SK-N-DZ (cell line): ENCODE results near the gene UHRF1.

Source experiments
- DNase-seq: peaks from one replicate; pipeline ENCODE4 v3.0.0-alpha.2; 2015; ENCODE audit warnings: low spot score
- small RNA-seq, 2 experiments: library from RNA; depleted of rRNA; stranded (forward); fragments of <200 nt; gene quantifications; one replicate each; pipeline ENCODE3, GENCODE V24; 2014

The UHRF1 gene

GRCh38 chr19:4987692-4988370 is 78.5 kb downstream of the UHRF1 start:
- no peak for DNase-seq

GRCh38 chr19:4988770-4989251 is 79.5 kb downstream of the UHRF1 start:
- no peak for DNase-seq

- no peak for DNase-seq
These were observed 81.0 kb downstream of the UHRF1 start for GRCh38 chr19:4990306-4990705.

- no peak for DNase-seq
These were observed 82.2 kb downstream of the UHRF1 start for GRCh38 chr19:4991538-4991937.

GRCh38 chr19:4991996-4992698 is 82.8 kb downstream of the UHRF1 start:
- DNase-seq, result no peak

GRCh38 chr19:4993683-4994082 is 84.4 kb downstream of the UHRF1 start:
- no peak for DNase-seq

- DNase-seq, result no peak
These were observed 87.4 kb downstream of the UHRF1 start for GRCh38 chr19:4996701-4997100.

GRCh38 chr19:4997297-4997696 is 88.0 kb downstream of the UHRF1 start:
- DNase-seq, result no peak

GRCh38 chr19:5000120-5000611 is 90.9 kb downstream of the UHRF1 start:
- no peak for DNase-seq

- DNase-seq, result peak; percentile 22
These were observed 92.3 kb downstream of the UHRF1 start for GRCh38 chr19:5001615-5002014.

GRCh38 chr19:5002143-5002542 is 92.8 kb downstream of the UHRF1 start:
- DNase-seq, result no peak

GRCh38 chr19:5003781-5004180 is 94.5 kb downstream of the UHRF1 start:
- no peak for DNase-seq

GRCh38 chr19:5005096-5005495 is 95.8 kb downstream of the UHRF1 start:
- no peak for DNase-seq

- DNase-seq, result no peak
These were observed 96.9 kb downstream of the UHRF1 start for GRCh38 chr19:5006201-5006600.

- no peak for DNase-seq
These were observed 97.5 kb downstream of the UHRF1 start for GRCh38 chr19:5006821-5007220.

Small RNA genes within 50 kb of the gene (small RNA-seq; reads per million reads assigned to genes)
- 0 reads per million in 2 experiments for gene MIR4747
